HG03565 (cell line): ENCODE data around the gene HOXB6.

Source experiments
- ATAC-seq: cut with Tn5 transposase; IDR thresholded peaks from one replicate; pipeline ENCODE4 v1.9.1; 2021; ENCODE audit warnings: mild to moderate bottlenecking, moderate library complexity; ENCODE audit not compliant: unreplicated experiment

The HOXB6 gene

DNA sequence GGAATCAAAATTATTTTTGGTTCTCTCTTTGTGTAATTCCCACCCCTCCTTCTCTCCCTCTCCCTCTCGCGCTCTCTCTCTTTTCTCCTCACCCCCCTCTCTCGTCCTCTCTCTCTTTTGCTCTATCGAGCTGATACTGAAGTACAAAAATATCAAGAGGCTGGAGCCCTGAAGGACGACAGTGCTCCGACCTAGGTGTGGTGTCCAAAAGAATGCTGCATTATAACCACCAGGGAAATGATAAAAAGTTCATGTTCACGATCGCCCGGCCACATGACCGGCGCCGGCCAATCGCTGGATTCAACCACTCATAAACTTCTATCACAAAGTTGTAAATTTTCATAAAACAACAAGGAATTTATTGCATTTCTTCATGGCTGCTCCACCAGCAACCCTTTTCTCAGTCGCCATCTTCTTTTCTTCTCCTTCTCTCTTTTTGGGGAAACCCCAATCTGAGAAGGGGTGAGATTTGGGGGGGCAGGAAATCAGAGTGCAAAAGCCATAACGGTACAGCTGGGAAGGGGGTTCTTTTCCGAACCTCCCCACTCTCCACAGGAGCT is at the start of gene HOXB6:
Gene HOXB6 (minus strand): TSS at position 217 of the 560 bp plus-strand sequence. CDS start 6,836 bp downstream, outside the sequence.
- no peak for ATAC-seq

DNA sequence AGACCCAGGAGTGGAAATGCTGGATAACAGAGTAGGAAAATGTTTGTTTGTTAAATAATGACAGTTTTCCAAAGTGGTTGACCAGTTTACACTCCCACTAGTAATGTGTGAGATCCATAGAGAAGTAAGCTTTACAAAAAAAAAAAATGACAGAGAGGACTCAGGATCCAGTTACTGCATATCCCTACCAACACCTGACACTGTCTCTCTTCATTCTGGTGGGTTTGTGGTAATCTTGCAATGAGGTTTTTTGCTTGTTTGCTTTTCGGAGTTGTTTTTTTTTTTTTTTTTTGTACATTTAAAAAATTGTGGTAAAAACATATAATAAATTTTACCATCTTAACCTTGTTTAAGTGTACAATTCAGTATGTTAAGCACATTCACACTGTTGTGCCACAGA is 45.0 kb upstream of the HOXB6 start:
- ATAC-seq, result no peak

DNA sequence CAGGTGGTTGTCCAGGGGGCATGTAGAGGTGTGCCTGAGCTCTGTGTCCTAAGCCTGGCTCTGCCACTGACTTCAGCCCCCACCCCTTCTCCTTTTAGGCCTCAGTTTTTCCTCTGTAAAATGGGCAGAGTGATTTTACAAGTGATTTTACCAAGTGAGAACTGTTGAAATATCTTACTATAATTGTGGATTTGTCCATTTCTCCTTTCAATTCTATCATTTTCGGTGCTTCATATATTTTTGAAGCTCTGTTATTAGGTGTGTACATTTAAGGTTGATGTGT is 43.1 kb upstream of the HOXB6 start:
- no peak for ATAC-seq

DNA sequence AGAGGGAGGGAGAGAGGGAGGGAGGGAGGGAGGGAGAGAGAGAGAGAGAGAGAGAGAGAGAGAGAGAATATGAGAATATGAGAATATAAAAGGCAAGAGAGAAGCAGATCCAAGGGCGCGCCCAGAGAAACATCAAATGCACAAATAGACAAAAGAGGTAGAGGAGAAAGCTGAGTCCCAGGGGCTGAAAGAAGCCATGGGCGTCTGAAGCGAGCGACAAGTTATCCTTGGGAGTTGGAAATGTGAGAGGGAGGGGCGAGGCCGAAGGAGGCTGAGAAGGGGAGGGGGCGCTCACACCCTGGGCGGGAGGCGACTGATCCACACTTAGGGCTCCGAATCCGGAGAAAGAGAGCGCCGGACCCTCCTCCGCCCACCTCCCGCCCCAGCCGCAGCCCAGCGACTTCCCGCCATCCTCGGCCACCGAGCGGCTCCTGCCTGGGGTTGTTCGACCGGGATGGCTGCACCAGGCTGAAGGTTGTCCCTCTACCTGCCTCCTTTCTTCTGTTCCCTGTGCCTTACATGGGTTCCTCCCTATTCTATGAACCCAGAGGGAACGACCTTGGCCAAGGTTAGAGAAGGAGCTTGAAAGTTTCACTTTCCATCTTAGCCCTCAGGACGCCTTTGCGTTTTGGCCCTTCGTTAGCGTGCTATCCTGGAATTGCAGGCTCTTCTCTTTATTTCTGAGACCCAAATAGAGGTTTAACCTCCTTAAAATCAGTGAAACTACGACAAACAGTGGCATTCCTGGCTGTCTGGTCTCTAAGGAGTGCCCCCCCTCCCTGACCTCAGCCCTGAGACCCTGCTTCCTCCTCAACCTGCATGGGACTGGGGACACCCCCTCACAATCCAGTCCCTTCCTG is 42.5 kb upstream of the HOXB6 start:
- no peak for ATAC-seq

DNA sequence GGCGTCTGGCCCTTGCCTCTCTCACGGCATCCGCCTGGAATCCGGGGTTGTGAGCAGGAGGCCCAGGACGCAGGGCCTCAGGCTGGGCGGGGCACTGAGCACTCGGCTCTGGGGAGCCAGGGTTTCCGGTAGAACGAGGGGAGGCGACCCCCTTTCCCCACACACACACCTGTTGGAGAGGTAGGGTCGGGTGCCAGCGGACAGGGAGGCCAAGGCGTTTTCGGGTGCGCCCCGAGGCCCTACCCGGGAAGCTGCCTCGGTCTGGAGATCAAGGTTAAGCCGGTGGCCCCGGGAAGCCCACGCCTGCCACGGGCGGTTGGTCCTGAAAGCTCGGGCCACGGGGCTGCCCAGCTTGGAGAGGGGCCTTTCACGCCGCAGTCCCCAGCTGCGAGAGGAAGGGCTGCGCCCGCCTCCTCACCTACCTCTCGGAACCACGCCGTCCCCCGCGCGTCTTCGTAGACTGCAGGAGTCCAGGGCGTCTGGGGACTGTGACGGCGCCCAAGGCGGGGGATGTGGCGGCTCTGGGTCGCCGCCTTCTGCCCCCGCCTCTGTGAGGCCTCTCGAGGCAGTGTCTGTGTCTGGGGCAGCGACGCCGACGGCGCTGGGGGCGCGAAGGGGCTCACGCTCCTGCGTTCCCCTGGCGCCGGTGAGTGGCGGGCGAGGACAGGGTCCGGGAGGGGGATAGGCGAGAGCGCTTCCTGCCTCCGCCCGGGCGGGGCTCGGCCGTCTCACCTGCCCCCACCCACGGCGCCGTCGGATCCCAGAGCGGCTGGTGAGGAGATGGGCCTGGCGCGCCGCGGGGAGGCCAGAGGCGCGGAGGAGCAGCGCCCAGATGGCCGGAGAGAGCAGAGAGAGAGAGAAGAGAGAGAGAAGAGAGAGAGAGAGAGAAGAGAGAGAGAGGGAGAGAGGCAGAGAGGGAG is 41.7 kb upstream of the HOXB6 start:
- no peak for ATAC-seq

DNA sequence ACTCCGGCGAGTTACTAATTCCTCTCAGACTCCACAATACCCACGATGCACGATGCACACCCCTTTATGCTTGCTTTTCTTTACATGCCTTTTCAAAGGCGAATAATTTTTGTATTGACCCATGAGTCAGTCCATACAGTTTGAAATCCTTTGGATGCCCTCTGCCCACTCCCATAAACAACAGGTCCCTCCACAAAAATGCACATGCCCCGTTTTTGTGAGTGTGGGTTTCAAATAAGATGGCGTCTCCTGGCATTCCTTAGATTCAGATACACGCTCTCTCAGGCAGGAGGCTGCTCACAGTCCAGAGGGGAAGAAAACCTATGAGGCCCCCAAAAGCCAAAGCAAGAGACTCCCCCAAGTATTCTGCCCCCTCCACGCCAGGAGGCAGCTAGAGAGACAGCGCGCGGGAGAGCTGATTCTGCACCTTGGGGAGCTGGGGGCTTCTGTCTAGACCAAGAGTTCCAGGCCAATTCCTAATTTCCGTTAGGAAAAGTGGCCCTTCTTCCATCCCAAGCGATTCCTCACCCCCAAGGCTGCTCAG is 40.9 kb upstream of the HOXB6 start:
- no peak for ATAC-seq

DNA sequence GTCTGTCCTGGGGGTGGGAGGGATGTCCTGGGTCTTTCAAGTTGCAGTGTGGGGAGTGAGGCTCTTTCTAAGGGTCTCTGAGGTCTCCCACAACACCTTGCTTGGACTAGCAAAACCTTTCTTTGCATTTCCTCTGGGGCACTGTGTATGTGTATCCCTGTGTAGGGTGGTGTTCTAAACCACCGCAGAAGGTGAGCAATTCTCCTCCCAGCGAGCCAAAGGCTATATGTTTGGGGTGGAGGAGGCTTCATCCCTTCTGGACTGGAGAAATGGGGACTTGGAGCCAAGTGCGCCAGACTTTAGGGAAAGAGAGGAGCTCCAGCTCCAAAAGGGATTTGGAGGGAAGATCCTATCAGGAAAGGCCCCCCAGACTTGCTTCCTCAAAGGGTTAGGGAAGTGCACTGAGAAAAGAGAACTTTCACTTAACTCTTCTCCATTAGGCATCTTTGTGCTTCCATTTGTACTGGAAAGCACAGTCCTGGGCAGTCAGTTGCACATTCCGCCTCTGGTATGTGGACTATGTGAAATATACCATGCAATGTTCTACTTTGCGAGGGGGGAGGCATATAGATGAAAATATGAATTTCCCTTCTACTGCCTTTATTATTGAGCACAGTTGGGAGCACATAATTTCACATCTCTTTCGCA is 40.2 kb upstream of the HOXB6 start:
- no peak for ATAC-seq

DNA sequence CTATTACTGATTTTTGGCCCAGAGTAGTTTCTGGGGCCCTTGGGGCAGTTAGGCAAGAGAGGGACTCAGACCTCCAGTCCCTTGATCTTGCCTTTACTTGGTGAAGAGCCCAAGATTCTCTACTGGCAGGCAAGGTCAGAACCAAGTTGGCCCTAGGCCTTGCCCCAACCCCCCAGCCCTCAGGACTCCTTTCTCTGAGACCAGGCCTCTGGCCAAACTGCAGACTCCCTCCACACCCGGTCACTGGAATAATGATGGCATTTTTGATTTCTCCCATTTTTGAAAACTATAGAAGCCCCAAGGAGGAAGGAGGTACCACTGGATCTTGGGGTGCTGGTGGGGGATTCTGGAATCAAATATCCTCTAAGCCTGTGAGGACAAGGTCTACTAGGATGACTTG is 39.4 kb upstream of the HOXB6 start:
- ATAC-seq, result no peak

DNA sequence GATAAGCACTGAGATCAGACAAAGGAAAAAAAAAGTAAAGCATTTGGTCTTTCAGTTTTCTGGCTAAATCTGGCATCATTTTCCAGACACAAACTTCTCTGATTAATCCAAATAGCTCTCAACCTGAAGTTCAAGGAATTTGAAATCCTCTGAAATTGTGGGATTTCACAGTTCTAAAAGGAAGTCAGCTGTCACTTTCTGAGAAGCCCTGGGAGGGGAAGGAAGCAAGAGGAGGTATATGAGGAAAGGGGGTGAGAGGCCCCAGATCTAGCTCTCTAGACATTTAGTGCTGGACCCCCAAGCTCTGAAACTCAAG is 38.9 kb upstream of the HOXB6 start:
- ATAC-seq, result no peak

DNA sequence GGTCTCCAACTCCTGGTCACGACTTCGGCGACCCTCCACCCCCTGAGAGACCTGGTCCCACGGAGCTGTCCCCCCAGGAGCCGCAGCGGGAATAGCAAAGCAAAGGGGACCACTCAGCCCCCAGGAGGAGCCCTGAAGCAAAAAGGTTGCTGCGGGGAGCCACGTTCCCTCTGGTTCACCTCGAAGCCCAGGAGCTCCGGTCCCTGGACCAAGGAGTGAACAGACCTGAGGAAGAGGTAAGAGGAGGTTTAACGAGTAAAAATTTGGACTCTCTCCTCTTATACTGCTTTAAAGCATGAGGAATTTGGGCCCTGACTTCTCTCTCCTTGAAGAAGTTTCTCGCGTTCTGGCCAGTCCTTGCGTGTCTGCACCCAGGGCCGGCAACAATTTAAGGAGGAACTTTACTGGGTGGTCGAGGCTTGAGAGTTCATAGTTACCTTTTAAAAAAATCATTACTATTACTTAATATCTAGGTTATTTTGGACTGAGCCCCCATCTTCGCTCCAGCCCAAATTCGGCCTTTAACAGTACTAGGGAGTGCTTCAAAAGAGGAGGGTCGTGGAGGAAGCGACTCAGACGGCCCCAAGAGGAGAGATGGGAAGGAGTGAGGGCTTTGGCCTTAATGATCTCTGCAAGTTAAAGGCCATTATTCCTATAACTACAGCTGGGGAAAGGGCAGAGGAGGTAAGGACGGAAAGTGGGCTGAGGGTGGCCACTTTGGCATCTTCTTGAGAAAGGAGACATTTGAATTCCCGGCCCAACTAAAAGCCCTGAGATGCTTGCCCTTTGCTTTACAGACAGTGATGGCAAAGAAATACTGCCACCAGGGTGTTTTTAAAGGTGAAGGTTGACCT is 38.3 kb upstream of the HOXB6 start:
- ATAC-seq, result no peak

DNA sequence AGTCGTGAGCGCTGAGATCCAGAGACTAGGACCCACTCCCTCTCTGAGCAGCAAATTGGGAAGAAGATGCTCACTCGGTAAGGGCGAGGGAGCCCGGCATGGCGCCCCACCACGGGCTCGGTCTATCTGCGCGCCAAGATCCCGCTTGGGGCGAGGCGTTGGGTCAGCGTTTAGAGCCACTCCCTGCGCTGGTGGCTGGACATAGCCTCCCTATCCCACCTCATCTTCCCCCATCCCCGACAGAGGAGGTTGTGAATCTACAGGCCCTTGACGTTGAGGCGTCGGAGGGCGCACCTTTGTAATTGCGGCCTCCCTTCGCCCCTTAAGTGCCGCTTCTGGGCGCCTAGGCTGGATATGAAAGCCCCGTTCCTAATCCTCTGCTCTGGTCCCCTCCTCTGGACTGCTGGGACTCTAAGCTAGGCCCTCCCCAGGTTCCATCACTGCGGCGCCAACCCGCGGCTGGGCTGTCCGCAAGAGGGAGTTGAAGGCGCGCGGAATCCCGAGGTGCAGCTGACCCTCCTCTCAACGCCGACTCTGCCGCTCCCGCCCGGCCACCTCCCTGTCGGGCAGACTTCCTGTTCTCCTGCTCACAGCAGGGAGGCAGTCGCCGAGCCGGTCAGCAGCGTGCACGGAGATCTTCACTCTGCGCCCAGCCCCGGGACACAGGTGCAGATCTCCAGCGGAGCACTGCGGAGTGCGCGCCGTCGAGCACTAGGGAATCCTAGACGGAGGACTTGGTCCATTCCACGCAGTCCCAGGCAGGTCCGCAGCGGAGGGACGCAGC is 37.5 kb upstream of the HOXB6 start:
- ATAC-seq, result no peak

DNA sequence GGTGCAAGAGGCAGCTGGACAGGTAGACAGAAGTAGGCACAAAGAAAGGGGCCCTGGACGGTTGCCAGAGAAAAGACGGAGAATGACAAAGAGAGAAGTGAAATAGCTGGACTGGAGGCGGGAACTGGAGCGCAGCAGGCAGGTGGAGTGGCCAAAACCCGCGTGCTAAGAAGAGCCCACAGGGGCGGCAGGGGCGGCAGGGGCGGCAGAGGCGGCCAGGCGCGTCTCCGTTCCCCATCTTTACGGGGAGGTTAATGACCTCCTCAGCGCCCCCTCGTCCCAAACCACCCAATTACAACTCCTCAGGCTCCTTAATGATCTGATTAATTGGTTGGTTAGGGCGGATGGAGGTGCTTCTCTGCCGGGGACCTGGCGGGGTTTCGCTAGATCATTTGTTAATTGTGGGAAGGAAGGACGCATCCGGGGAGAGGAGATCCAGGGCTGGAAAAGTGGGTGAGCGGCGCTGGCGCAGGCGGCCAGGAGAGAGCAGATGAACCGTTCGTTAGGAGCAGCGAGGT is 36.8 kb upstream of the HOXB6 start:
- no peak for ATAC-seq

DNA sequence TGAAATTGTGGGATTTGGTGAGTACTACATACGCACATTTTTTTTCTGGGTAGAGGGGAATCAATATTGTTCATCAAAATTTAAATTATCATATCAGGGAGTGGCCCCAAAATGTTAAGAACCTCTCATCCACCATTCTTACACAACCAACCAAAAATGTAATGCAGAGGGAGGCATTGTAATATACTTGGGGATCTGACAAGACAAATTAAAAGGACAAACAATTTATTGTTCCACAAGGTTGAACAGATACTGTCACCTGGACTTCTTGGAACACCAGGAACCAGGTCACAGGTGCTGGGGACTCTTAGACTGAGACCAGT is 36.0 kb upstream of the HOXB6 start:
- no peak for ATAC-seq

DNA sequence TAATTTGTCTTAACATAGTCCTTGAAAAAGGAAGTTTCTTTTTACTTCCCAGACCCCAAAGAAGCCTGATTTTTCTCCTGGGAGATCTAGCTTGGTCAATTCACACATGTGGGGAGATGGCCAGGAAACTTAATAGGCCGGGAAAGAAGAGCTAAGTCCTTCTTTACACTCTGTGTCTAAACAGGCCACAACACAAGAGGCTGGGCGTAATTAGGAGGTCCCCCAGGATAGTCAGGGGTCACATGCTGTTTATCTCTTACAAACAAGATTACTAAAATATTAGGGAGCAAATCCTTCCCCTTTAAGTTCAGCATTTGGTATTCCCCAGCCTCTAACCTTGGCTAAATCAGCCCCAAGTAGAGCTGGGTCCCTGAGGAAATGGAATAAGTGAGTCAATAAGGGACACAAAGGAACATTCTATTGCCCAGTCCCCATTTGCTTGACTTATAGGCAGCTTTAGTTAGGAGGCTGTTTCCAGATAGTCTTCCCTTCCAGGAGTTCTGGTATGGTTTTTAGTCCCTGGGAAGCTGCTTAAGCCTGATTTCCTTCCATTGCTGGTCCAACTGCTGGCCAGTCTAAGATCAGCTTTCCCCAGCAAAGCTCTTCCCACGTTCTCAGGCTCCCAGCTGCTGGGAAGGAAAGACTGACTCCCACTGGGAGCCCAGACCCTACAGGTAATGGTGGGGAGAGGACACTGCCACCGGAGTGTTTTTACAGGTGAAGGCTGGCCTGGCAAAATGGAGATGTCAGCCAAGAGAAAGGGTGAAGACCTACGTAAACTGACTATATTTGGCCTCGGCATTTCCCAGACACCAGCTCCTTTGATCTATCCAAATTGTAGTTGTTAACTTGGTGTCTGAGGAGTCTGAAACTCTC is 35.4 kb upstream of the HOXB6 start:
- no peak for ATAC-seq

DNA sequence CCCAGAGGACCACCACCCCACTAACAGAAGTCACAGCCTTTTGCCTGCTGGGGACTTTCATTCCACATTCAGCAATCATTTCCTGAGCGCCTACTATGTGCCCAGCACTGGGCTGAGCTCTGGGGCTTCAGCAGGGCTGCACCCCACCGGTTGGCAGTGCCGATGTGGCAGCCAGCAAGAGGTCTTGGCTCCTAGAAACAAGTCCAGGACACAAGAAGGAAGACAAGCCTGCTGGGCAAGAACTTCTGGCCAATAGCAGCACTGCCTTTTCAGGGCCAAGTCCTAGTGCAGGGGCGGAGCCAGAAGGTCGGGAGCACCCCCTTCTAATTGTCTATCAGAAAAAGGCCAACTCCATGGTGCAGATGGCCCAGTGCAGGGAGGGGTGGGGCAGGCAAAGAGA is 34.4 kb upstream of the HOXB6 start:
- no peak for ATAC-seq

DNA sequence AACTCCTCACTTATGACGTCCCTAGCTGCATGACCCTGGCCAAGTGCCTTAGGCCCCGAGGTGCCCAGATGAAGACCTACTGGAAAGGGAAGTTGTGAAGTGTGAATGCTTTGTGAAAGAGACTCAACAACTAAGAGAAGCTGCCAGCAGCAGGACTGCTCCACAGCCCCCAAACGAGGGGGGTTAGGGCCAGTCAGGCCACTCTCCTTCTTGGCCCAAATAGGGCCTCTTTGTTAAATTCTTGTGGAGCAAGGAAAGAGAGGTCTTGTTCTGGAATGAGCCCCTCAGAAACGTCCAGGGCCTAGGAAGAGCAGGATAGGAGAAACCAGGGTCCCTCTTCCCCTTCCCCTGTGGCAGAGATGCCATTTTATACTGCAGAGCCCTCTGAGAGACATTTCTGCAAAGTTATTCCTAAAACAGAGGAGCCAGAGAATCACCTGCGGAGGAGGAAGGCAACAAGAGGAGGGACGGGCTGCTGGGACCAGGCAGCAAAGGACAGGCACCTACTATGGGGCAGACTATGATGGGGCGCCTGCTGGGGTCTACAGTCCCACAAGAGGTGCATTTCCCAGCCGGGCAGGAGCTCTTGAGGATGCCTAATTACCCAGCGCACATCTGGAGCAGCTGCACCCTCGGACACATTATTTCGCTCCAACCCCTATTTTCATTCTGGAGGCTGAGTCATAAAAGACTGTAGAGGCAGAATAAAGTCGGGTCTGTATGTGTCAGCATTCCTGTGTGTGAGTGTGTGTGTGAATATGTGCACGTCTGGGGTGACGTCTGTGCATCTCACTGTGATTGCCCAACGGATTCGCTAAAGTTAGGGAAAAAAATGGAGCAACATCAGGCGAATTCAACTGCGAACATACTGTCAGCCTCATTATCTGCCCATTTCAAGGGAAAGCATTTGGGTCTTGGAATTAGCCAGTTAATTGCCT is 32.8 kb upstream of the HOXB6 start:
- ATAC-seq, result no peak
